Activated CD8-positive, alpha-beta memory T cell treated with anti-CD3 and anti-CD28 coated beads for 1 hour (primary cell): ENCODE data around the gene RBBP4.

ENCODE experiments used
- DNase-seq, 2 donors: peaks; one replicate each; pipeline ENCODE4 v3.0.0-alpha.2; 2020; ENCODE audit warnings: low read depth in 1 of 2; ENCODE audit errors: extremely low read depth in 1 of 2

The RBBP4 gene

DNA sequence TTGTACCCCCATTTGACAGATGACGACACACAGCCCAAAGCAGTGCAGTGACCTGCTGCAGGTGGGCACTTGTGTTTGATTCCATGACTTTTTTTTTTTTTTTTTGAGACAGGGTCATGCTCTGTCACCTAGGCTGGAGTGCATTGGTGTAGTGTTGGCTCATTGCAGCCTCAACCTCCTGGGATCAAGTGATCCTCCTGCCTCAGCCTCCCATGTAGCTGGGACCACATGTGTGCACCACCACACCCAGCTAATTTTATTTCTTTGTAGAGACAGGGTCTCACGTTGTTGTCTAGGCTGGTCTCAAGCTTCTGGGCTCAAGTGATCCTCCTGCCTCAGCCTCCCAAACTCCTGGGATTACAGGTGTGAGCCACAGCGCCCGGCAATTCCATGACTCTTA, 66.5 kb downstream of the RBBP4 start:
- DNase-seq: no peak

GRCh38 chr1:32718036-32718435, 67.0 kb downstream of the RBBP4 start:
- DNase-seq: no peak

- DNase-seq: no peak
Measured at GRCh38 chr1:32718527-32718926, 67.5 kb downstream of the RBBP4 start.

DNA sequence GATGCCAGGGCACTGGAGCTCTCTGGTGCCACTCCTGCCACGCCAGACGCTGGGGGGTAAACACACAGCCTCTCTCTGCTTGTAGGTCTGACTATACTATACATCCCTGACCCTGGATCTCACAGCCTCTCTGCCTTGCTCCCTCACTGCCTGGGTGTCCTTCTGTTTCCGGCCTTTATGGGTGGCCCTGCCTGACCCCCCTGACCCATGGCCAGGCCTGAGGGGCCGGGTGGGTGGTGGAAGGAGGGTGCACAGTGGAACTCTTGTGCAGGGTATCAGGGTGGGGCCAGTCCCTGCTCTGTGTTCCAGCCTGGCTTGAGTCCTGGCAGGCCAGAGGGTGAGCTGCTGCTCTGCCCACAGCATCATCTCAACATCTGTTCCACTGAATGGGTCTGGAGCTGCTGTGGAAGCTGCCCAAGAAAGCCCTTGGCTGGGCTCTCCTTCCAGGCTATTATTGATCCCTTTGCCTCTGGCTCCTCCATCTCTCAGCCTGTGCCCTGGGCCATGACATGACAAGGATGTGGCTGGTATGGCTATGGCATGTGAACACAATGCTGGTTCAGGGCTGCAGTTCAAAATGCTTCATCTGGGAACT, 68.8 kb downstream of the RBBP4 start:
- no peak for DNase-seq

DNA sequence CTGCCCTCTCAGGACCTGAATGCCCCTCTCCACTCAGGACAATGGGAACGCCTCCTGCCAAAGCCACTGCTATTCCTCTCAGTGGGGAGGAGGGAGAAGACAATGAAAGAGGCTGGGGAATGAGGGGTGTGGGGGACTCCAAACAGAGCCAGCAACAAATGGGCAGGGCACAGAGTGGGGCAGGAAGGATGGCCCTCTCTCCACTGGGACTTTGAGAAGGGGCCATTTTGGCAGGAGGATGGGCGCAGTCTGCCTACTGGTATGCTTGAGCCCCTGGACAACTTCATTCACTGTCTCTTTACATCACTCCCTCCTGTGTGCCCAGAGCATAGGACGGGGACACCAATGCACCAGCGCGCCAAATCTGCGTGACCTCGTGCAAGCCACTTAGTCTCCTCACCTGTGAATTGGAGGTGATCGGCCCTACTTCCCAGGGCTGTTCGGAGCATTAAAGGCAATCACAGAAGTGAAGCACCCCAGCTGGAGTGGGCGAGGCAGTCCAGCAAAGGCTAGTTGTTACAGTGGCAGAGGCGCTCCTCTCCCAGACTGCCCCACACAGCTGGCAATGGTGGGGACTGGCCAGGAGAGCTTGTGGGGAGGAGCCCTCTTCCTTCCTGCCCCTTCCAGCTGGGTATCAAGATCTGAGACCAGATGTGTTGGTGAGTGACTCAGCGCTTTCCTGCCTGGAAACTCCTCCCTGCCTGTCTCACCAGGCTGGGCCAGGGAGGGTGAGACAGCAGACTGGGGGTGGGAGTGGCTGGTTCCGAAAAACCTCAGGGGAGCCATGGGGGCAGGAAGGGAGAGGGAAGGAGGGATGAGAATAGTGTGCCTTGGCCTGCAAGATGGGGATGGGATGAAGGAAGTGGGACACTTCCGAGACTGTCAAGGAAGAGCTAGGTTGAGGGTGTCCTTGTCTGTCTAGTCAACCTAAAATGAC, 73.9 kb downstream of the RBBP4 start:
- DNase-seq: no peak

- DNase-seq: no peak
Measured at GRCh38 chr1:32725615-32725982, 74.6 kb downstream of the RBBP4 start.

DNA sequence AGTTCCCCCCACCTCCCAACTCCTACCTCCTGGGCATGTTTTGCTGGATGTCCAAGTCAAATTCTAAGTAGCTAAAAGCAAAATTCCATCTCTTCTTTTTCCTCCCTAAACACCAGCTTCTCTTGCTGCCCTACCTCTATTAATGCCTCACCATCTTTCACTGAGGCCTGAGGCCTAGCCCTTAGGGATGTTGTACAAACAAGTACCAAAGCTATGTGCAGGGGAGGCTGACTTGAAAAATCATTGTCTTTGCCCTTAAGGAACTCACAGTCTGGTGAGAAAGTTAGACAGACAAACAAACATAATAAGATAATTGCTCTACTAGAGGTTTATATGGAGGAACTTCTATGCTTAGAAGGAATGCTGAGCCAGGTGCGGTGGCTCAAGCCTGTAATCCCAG, 76.9 kb downstream of the RBBP4 start:
- DNase-seq: no peak

DNA sequence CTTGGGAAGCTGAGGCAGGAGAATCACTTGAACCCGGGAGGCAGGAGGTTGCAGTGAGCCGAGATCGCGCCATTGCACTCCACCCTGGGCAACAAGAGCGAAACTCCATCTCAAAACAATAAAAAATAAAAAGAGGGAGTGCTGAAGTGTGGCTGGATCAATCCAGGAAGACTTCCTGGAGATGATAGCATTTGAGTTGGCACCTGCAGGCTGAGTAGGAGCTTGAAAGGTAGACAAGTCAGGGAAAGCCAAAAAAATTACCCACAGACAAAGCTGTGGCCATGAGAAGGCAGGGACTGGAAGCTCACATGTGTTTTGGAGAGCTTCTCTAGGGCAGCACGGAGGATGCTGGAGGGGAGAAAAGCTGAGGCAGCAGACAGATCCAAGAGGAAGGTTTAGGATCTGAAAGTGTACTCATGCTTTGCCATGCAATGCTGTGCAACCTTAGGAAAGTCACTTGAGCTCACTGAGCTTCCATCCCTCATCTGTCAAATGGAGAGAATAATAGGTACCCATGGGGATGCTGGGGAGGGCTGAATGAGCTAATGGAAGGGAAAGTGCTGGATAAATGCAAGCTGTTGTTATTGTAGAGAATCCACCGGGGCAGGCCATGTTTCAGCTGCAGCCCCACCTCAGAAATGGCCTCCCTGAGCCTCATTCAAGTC, 77.5 kb downstream of the RBBP4 start:
- no peak for DNase-seq

GRCh38 chr1:32729254-32730046, 78.4 kb downstream of the RBBP4 start:
- DNase-seq: no peak

GRCh38 chr1:32733582-32734321, 82.7 kb downstream of the RBBP4 start:
- DNase-seq: no peak
